Mucosa of descending colon (tissue), 3 donors: ENCODE measurements around the gene SF3A2. TPM values are rescaled to one million over a fixed set of nuclear protein-coding genes. Genes with fewer than 3 reads are reported as not detected.

Experiments used
- ATAC-seq: fragments of 200-7000 bp; cut with Tn5 transposase; one replicate; pipeline ENCODE4 v1.9.1; 2020; ENCODE audit warnings: mild to moderate bottlenecking, moderate library complexity
- DNase-seq, 3 donors: peaks; one replicate each; pipeline ENCODE4 v3.0.0-alpha.2; 2020
- H3K36me3 ChIP-seq: fragments of 200-600 bp; one replicate; pipeline ENCODE4 v1.8.0; 2021; ENCODE audit warnings: low read depth, mild to moderate bottlenecking
- H3K4me1 ChIP-seq: fragments of 200-600 bp; one replicate; pipeline ENCODE4 v1.8.0; 2021; ENCODE audit warnings: low read depth, mild to moderate bottlenecking
- H3K4me3 ChIP-seq: fragments of 200-600 bp; one replicate; pipeline ENCODE4 v1.8.0; 2021; ENCODE audit warnings: mild to moderate bottlenecking
- H3K9me3 ChIP-seq: fragments of 200-600 bp; one replicate; pipeline ENCODE4 v1.8.0; 2021; ENCODE audit warnings: mild to moderate bottlenecking
- intact Hi-C, 2 donors: fragments of 100-400 bp; cut with DNase I in 1 of 2; cut with micrococcal nuclease in 1 of 2; formaldehyde crosslinking; loops; one replicate each; pipeline versions ENCODE4 v1.11.0 to v1.11.1; 2022; cut with DNase I, micrococcal nuclease
- total RNA-seq, 3 donors: library from RNA; stranded (reverse); fragmentation: NEBNext Ultra II Directional in 2 of 3; extraction: Animal tissue kit (Norgen Biotek cat#: 25700) in 2 of 3; gene quantifications; one replicate each; pipeline versions ENCODE4 v1.2.1 to v1.2.4, GENCODE V29; 2021 to 2023
- TF ChIP-seq, protein P1 (sequence below): fragments of 200-600 bp; IDR thresholded peaks from one replicate; pipeline ENCODE4 v1.8.0; 2022; ENCODE audit warnings: antibody characterized with exemption, mild to moderate bottlenecking
- donor health status: DM: no; HTN: no; CAD: no; lungs with moderate emphysema.
- donor health status: DM: no; HTN: no; CAD: no.
- donor health status: DM: no; HTN: yes; CAD: no.

Gene SF3A2
- total RNA-seq, 3 donors from 2014 or later: 60.6 to 81.2 (median 68.2) TPM

DNA sequence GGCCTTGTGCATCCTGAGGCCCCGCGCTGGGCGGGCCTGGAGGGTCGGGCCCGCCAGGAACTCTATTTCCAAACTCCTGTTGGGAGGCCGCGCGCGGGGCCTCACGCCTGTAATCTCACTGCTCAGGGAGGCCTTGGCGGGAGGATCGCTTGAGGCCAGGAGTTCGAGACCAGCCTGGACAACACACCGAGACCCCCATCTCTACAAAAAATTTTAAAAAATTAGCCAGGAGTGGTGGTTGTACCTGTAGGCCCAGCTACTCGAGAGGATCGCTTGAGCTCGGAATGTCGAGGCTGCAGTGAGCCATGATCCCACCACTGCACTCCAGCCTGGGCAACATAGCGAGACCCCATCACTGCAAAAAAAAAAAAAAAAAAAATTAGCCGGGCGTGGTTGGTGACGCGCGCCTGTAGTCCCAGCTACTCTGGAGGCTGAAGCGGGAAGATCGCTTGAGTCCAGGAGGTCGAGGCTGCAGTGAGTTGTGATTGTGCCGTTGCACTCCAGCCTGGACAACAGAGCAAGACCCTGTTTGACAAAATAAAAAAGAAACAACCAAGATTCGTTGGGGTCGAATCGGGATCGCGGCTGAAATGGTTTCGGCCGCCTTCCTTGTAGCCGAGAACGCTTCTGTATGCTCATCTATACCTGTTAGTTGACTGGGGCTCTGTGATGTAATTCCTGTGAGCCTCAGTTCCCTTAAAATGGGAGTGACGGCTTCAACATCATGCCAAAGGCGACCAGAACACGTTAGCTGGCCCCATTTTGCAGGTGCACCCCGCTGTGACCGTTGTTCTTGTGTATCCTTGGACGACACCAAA, 636 bp downstream of the SF3A2 start:
- Histone ChIP-seq H3K9me3 (no peaks in the 10 kb centered on the region), H3K4me1 (peaks cover 56% of the 10 kb centered on the region), H3K4me3 (peak overlapping the region; percentile 92), H3K36me3 (peaks cover 3% of the 10 kb centered on the region)
- intact Hi-C loops: loop anchor here (5.0 to 10.0 kb wide), 2 partner anchors 35 to 88 kb away; partner anchors contain the start of genes LSM7 (in 1 of the 2) and SPPL2B (in 1 of the 2)
- ATAC-seq (no peak), DNase-seq (no peak)
- TF ChIP-seq, protein P1, sequence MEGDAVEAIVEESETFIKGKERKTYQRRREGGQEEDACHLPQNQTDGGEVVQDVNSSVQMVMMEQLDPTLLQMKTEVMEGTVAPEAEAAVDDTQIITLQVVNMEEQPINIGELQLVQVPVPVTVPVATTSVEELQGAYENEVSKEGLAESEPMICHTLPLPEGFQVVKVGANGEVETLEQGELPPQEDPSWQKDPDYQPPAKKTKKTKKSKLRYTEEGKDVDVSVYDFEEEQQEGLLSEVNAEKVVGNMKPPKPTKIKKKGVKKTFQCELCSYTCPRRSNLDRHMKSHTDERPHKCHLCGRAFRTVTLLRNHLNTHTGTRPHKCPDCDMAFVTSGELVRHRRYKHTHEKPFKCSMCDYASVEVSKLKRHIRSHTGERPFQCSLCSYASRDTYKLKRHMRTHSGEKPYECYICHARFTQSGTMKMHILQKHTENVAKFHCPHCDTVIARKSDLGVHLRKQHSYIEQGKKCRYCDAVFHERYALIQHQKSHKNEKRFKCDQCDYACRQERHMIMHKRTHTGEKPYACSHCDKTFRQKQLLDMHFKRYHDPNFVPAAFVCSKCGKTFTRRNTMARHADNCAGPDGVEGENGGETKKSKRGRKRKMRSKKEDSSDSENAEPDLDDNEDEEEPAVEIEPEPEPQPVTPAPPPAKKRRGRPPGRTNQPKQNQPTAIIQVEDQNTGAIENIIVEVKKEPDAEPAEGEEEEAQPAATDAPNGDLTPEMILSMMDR: no peak

DNA sequence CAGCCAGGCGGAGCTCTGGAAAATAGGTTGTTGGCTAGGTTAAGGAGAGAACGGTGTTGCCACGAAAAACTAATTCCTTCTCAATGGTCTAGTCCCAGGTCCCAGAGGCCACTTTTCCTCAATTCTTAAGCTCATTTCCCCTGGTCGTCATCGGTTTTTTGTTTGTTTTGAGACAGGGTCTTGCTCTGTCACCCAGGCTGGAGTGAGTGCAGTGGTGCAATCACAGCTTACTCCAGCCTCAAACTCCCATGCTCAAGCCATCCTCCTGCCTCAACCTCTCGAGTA, 1.2 kb downstream of the SF3A2 start:
- H3K4me1 ChIP-seq: peaks cover 56% of the 10 kb centered on the region
- no peak for DNase-seq
- no peaks in the 10 kb centered on the region for H3K36me3 ChIP-seq
- H3K4me3 ChIP-seq: no peak overlapping the region
- no peak for ATAC-seq
- H3K9me3 ChIP-seq: no peaks in the 10 kb centered on the region
- intact Hi-C loops: loop anchor here (5.0 to 10.0 kb wide), 2 partner anchors 34 to 87 kb away; partner anchors contain the start of genes LSM7 (in 1 of the 2) and SPPL2B (in 1 of the 2)
- TF ChIP-seq, protein P1: no peak

DNA sequence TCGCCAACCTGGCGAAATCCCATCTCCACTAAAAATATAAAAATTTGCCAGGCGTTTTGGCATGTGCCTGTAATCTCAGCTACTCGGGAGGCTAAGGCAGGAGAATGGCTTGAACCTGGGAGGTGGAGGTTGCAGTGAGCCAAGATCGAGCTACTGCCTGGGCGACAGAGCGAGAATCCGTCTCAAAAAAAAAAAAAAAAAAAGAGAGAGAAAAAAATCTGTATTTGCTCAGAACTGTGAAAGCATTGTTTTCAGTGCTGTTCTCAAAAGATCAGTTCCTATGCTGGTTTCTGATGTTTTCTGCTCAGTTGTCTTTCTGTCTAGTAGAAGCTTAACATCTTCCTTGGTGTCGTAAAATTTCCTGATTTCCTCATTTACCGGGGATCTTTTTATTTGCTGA, 2.5 kb downstream of the SF3A2 start:
- intact Hi-C loops: loop anchor here (5.0 to 10.0 kb wide), 2 partner anchors 33 to 86 kb away; partner anchors contain the start of genes LSM7 (in 1 of the 2) and SPPL2B (in 1 of the 2)
- no peak overlapping the region for H3K4me3 ChIP-seq
- ATAC-seq (no peak), DNase-seq (no peak)
- peaks cover under 1% of the 10 kb centered on the region for H3K36me3 ChIP-seq
- H3K4me1 ChIP-seq: peaks cover 62% of the 10 kb centered on the region
- no peaks in the 10 kb centered on the region for H3K9me3 ChIP-seq
- TF ChIP-seq, protein P1: no peak

DNA sequence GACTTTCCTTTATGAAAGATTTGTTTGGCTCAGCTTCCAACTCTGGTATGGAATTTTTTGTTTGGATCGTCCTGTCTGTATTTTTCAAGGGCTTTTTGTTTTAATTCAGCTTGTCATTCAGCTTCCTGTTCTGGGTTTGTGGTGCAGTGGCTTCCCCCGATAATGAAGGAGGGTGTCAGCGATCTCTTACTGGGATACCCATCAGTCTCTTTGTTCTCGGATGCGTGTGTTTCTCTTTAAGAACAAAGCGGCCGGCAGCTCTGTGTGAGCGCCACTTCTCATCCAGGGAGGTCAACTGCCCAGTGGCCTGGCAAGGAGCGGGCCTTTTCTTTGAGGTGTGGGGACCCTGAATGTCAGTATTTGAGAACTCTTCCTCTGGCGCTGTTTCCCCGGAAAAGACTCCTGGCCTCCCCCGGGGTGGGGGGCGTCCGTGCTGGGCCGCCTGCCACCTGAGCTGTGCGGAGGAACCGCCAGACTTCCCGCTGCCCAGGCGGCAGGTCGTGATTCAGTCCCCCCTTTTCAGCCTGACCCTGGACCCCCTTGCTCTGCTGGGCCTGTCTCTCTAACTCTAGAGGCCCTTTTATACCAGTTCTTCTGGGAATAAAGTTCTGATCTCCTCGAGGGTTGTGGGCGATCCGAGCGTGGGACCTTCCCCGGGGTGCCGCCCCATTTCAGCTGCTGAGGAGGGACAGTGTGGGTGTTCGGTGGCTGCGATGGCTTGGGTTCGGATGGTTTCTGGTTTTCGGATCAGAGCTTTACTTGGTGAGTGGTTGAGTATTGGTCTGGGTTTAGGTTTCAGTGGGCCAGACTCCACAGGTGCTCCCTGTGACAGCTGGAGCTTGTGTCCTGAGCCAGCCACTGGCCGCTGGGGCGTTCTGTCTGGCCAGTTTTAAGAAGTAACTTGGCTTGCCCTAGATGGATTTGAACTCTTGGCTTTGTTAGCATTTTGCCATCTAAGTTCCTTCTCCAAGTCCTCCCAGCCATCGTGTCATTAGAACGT, 3.4 kb downstream of the SF3A2 start:
- DNase-seq (no peak), ATAC-seq (no peak)
- no peak overlapping the region for H3K4me3 ChIP-seq
- no peaks in the 10 kb centered on the region for H3K9me3 ChIP-seq
- peaks cover 9% of the 10 kb centered on the region for H3K36me3 ChIP-seq
- intact Hi-C loops: loop anchor here (5.0 to 10.0 kb wide), 2 partner anchors 32 to 85 kb away; partner anchors contain the start of genes LSM7 (in 1 of the 2) and SPPL2B (in 1 of the 2)
- peaks cover 53% of the 10 kb centered on the region for H3K4me1 ChIP-seq
- TF ChIP-seq, protein P1: no peak
